IMR-90 (cell line): ENCODE data around the gene PPARD. TPM values are rescaled to one million over a fixed set of nuclear protein-coding genes. Genes with fewer than 3 reads are reported as not detected.

ENCODE experiments used
- ATAC-seq: fragments of 200-7000 bp; cut with Tn5 transposase; 2 replicates; pipeline ENCODE4 v1.9.1; 2020; ENCODE audit warnings: low read depth, mild to moderate bottlenecking, moderate library complexity
- BruUV-seq: library from RNA; stranded (reverse); fragments of 400-500 nt; replicated peaks from 2 replicates; lab custom pipeline; 2021; lab: Mats Ljungman, UMichigan
- CTCF ChIA-PET: fragments of 300-600 bp; formaldehyde crosslinking; extraction: SDS; loops from one replicate; lab custom pipeline; 2021; ENCODE audit warnings: antibody characterized with exemption; lab: Yijun Ruan, JAX
- POLR2A ChIA-PET: fragments of 300-600 bp; sonication (Branson Sonifier 250); formaldehyde crosslinking; loops from one replicate; lab custom pipeline; 2022; ENCODE audit warnings: antibody characterized with exemption; ENCODE audit not compliant: unreplicated experiment; lab: Charles Lee
- DNase-seq: peaks from one replicate; pipeline ENCODE4 v3.0.0; 2013
- H2AFZ ChIP-seq: replicated peaks from 2 replicates; pipeline ENCODE3; 2013; ENCODE audit warnings: low read length, mild to moderate bottlenecking; ENCODE audit not compliant: poor library complexity
- H2AK5ac ChIP-seq: 2 replicates; pipeline ENCODE4 v1.6.1; 2013; ENCODE audit warnings: low read depth, low read length, inconsistent platforms
- H2AK9ac ChIP-seq: replicated peaks from 2 replicates; pipeline ENCODE3; 2013; ENCODE audit warnings: mild to moderate bottlenecking, low read depth, low read length, moderate library complexity; ENCODE audit not compliant: poor library complexity
- H2BK120ac ChIP-seq: 2 replicates; pipeline ENCODE4 v1.6.1; 2013; ENCODE audit warnings: low read depth, low read length, inconsistent platforms
- H2BK15ac ChIP-seq: 3 replicates; pipeline ENCODE4 v1.6.1; 2013; ENCODE audit warnings: low read depth, low read length, inconsistent platforms
- H2BK20ac ChIP-seq: 2 replicates; pipeline ENCODE4 v1.6.1; 2013; ENCODE audit warnings: low read depth, mild to moderate bottlenecking, inconsistent platforms, low read length, moderate library complexity
- H2BK5ac ChIP-seq: 2 replicates; pipeline ENCODE4 v1.6.1; 2013; ENCODE audit warnings: mild to moderate bottlenecking, low read depth, low read length, inconsistent platforms; ENCODE audit not compliant: poor library complexity, severe bottlenecking
- H3K14ac ChIP-seq: replicated peaks from 2 replicates; pipeline ENCODE4 v1.6.1; 2013; ENCODE audit warnings: low read depth, low read length, inconsistent platforms
- H3K18ac ChIP-seq: 2 replicates; pipeline ENCODE4 v1.6.1; 2013; ENCODE audit warnings: low read depth, low read length, control low read depth
- H3K23ac ChIP-seq: 2 replicates; pipeline ENCODE4 v1.6.1; 2013; ENCODE audit warnings: low read depth, low read length, inconsistent platforms
- H3K27ac ChIP-seq: 2 replicates; pipeline ENCODE4 v1.5.1; 2013; ENCODE audit warnings: mild to moderate bottlenecking, control low read depth, low read length; ENCODE audit not compliant: insufficient read depth
- H3K27me3 ChIP-seq: 2 replicates; pipeline ENCODE4 v1.6.1; 2013; ENCODE audit warnings: low read length; ENCODE audit not compliant: control insufficient read depth, insufficient read depth
- H3K36me3 ChIP-seq: 2 replicates; pipeline ENCODE4 v1.6.1; 2013; ENCODE audit warnings: low read length, mixed read lengths; ENCODE audit not compliant: control insufficient read depth, insufficient read depth
- H3K4ac ChIP-seq: 2 replicates; pipeline ENCODE4 v1.6.1; 2013; ENCODE audit warnings: low read depth, low read length, inconsistent platforms
- H3K4me1 ChIP-seq: 2 replicates; pipeline ENCODE4 v1.6.1; 2013; ENCODE audit warnings: low read length, mixed read lengths; ENCODE audit not compliant: control insufficient read depth, insufficient read depth
- H3K4me2 ChIP-seq: 2 replicates; pipeline ENCODE4 v1.6.1; 2013; ENCODE audit warnings: low read depth, mild to moderate bottlenecking, control low read depth, low read length, moderate library complexity
- H3K4me3 ChIP-seq: 2 replicates; pipeline ENCODE4 v1.5.1; 2013; ENCODE audit warnings: low read depth, mild to moderate bottlenecking, control low read depth, low read length, moderate library complexity; ENCODE audit not compliant: insufficient read depth
- H3K56ac ChIP-seq: 2 replicates; pipeline ENCODE4 v1.6.1; 2013; ENCODE audit warnings: low read length, inconsistent platforms; ENCODE audit not compliant: insufficient read depth; ENCODE audit errors: extremely low read depth
- H3K79me1 ChIP-seq, 2 experiments: 2 replicates each; pipeline ENCODE4 v1.6.1; 2013; ENCODE audit warnings: low read length in 2 of 2, inconsistent platforms in 1 of 2, low read depth in 1 of 2
- H3K9ac ChIP-seq: 2 replicates; pipeline ENCODE4 v1.6.1; 2013; ENCODE audit warnings: low read depth, low read length, control low read depth
- H3K9me1 ChIP-seq: 2 replicates; pipeline ENCODE4 v1.6.1; 2013; ENCODE audit warnings: low read length, inconsistent platforms; ENCODE audit not compliant: insufficient read depth
- H3K9me3 ChIP-seq: 2 replicates; pipeline ENCODE4 v1.6.1; 2013; ENCODE audit warnings: low read length; ENCODE audit not compliant: control insufficient read depth, insufficient read depth
- H4K20me1 ChIP-seq: 2 replicates; pipeline ENCODE4 v1.6.1; 2013; ENCODE audit warnings: low read length, inconsistent platforms; ENCODE audit not compliant: insufficient read depth
- H4K5ac ChIP-seq: 2 replicates; pipeline ENCODE4 v1.6.1; 2013; ENCODE audit warnings: mild to moderate bottlenecking, low read depth, low read length, control low read depth
- H4K8ac ChIP-seq, 2 experiments: 2 replicates each; pipeline ENCODE4 v1.6.1; 2013; ENCODE audit warnings: low read depth in 2 of 2, low read length in 2 of 2, control low read depth in 1 of 2, inconsistent platforms in 1 of 2
- H4K91ac ChIP-seq: 2 replicates; pipeline ENCODE4 v1.6.1; 2013; ENCODE audit warnings: low read depth, low read length, inconsistent platforms; ENCODE audit not compliant: insufficient read depth
- CTCF ChIP-seq: conservative IDR thresholded peaks from 2 replicates; pipeline ENCODE4 v1.5.1; 2012; ENCODE audit warnings: mild to moderate bottlenecking, low read depth, low read length, improper control_type of control experiment
- USF2 ChIP-seq: fragments of 150-350 bp; IDR thresholded peaks from 2 replicates; pipeline ENCODE4 v1.6.1; 2017; ENCODE audit warnings: mild to moderate bottlenecking, antibody characterized with exemption, low read length, low read depth
- WGBS, 2 experiments: methylation state at CpG; one replicate each; pipeline versions ENCODE4 v1.1.5 to v1.1.7; 2013; ENCODE audit warnings: missing lambda C conversion rate in 2 of 2; ENCODE audit not compliant: insufficient read length in 1 of 2; ENCODE audit errors: extremely low coverage in 2 of 2; 5-methylcytosine and 5-hydroxymethylcytosine counted together
- dilution Hi-C: fragments of 300-500 bp; cut with HindIII; formaldehyde crosslinking; loops from one replicate; pipeline ENCODE4 v1.14.3; 2018; ENCODE audit warnings: low sequenced_read_pairs; ENCODE audit not compliant: unreplicated experiment
- in situ Hi-C: fragments of 300-500 bp; cut with MboI; formaldehyde crosslinking; loops from 3 replicates; pipeline ENCODE4 v1.14.3; 2019; ENCODE audit warnings: low sequenced_read_pairs, inconsistent platforms, mixed read lengths
- intact Hi-C: fragments of 100-400 bp; cut with micrococcal nuclease; formaldehyde crosslinking; loops from 2 replicates; pipeline ENCODE4 v1.10.0; 2022
- polyA plus RNA-seq, 3 experiments: library from polyadenylated mRNA; depleted of rRNA; stranded (reverse); fragments of >200 nt; gene quantifications; 2 replicates each; pipeline ENCODE4 v1.2.3, GENCODE V29; 2012; ENCODE audit warnings: low replicate concordance in 1 of 3
- total RNA-seq: library from RNA; depleted of rRNA; stranded (reverse); fragments of >200 nt; gene quantifications from 2 replicates; pipeline ENCODE4 v1.2.3, GENCODE V29; 2012

Gene PPARD
- total and polyA plus RNA-seq, 2 of the 4 experiments (the other 2 are of a cell fraction), result 10.4 to 69.0 TPM

GRCh38 chr6:35428421-35429149, 86.2 kb downstream of the PPARD start:
- H2BK120ac ChIP-seq, result peak overlapping the region; percentile 96
- DNase-seq (peak; percentile 24), ATAC-seq (peak; percentile 27)
- peak overlapping the region; percentile 83 for H4K5ac ChIP-seq
- H3K18ac ChIP-seq, result peak overlapping the region; percentile 88
- H3K4me3 ChIP-seq, result no peak overlapping the region
- intact Hi-C loops, result no loop called here
- BruUV-seq, result no TSS peak
- H2AFZ ChIP-seq, result peak overlapping the region; percentile 73
- peaks cover 26 to 41% of the 10 kb centered on the region in 2 experiments for H3K79me1 ChIP-seq
- in situ Hi-C loops, result no loop called here
- peak overlapping the region; percentile 63 for H3K9ac ChIP-seq
- H2BK5ac ChIP-seq, result peak overlapping the region; percentile 97
- peak overlapping the region; percentile 99 for H4K91ac ChIP-seq
- H3K23ac ChIP-seq, result peak overlapping the region; percentile 78
- H3K9me1 ChIP-seq, result peaks cover 34% of the 10 kb centered on the region
- H4K20me1 ChIP-seq, result no peaks in the 10 kb centered on the region
- peak overlapping the region; percentile 67 for H3K14ac ChIP-seq
- H2AK9ac ChIP-seq, result peak overlapping the region; percentile 97
- dilution Hi-C loops, result no loop called here
- H4K8ac ChIP-seq, result peak overlapping the region; percentile 84 to 96
- peak overlapping the region; percentile 96 for H2BK20ac ChIP-seq
- WGBS, 2 experiments, result 100% methylated on average over 3 of the region's 10 CpGs; no CpG with 5 or more reads in 1 of the 2 experiments
- ChIA-PET CTCF (interaction anchor here (0.8 to 2.9 kb wide), 3 partner anchors 9 to 37 kb away, joined by 3 to 8 read pairs (median 3); no protein-coding TSS in a partner anchor), POLR2A (interaction anchor here (0.6 to 1.4 kb wide), 4 partner anchors 9 to 112 kb away, joined by 4 to 10 read pairs (median 7); no protein-coding TSS in a partner anchor)
- peaks cover 42% of the 10 kb centered on the region for H3K4me1 ChIP-seq
- H2BK15ac ChIP-seq, result peak overlapping the region; percentile 96
- H2AK5ac ChIP-seq, result peak overlapping the region; percentile 99
- peaks cover 6% of the 10 kb centered on the region for H3K9me3 ChIP-seq
- peak overlapping the region; percentile 98 for H3K27ac ChIP-seq
- peaks cover 25% of the 10 kb centered on the region for H3K36me3 ChIP-seq
- H3K27me3 ChIP-seq, result no peaks in the 10 kb centered on the region
- TF ChIP-seq CTCF, result 0 out of 2 replicates have a peak, but pooled peaks have one; percentile 2
- TF ChIP-seq USF2, result no peak
- H3K4me2 ChIP-seq, result peak overlapping the region; percentile 73
- H3K4ac ChIP-seq, result peak overlapping the region; percentile 98
- H3K56ac ChIP-seq, result peak overlapping the region; percentile 95
